ENCODE data around the gene SLC12A1.

Gene SLC12A1

GRCh38 chr15:48242015-48242414, 35.9 kb downstream of the SLC12A1 start:
- Histone ChIP-seq H3K9me3 (replicated peaks; ENCODE audit: insufficient read depth, low read length) (no peaks in the 10 kb centered on the region), H3K79me2 (ENCODE audit: low read length) (no peaks in the 10 kb centered on the region), H3K4me3 (ENCODE audit: low read length) (no peak overlapping the region), H3K27ac (ENCODE audit: low read length) (no peak overlapping the region), H3K27me3 (replicated peaks; ENCODE audit: insufficient read depth, low read length) (no peaks in the 10 kb centered on the region), H3K9ac (ENCODE audit: low read length) (no peak overlapping the region), H3K4me2 (ENCODE audit: low read depth, low read length) (no peak overlapping the region), H3K4me1 (ENCODE audit: low read length) (no peaks in the 10 kb centered on the region), H2AFZ (ENCODE audit: low read length) (no peak overlapping the region), H3F3A (ENCODE audit: insufficient read depth, low read length) (no peaks in the 10 kb centered on the region), H3K9me2 (replicated peaks; ENCODE audit: insufficient read depth, low read length) (no peaks in the 10 kb centered on the region), H3K36me3 (replicated peaks; ENCODE audit: insufficient read depth, low read length) (no peaks in the 10 kb centered on the region), H4K20me1 (ENCODE audit: insufficient read depth, low read length) (no peaks in the 10 kb centered on the region)
- DNase-seq, result no peak
- TF ChIP-seq EZH2 (optimal IDR thresholded peaks at IDR 0.05; ENCODE audit: low read depth, low read length) (no peak), CTCF (IDR thresholded peaks at IDR 0.05; ENCODE audit: low read length) (no peak), EZH2phosphoT487 (IDR thresholded peaks at IDR 0.05; ENCODE audit: low read length) (no peak)

DNA sequence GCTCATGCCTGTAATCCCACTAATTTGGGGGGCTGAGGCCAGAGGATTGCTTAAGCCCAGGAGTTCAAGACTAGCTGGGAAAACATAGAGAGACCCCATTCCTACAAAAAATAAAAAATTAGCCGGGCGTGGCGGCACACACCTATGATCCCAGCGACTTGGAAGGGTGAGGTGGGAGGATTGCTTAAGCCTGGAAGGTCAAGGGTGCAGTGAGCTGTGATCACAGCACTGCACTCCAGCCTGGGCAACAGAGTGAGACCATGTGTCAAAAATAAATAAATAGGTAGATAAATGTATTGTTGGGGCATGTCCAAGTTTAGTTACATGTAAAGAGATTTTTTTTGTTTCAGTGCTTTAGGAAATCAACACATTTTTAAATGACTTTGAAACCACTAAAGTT, 36.4 kb downstream of the SLC12A1 start:
- Histone ChIP-seq H3K4me2 (ENCODE audit: low read depth, low read length) (no peak overlapping the region), H3K27ac (ENCODE audit: low read length) (no peak overlapping the region), H3K9ac (ENCODE audit: low read length) (no peak overlapping the region), H3K9me3 (replicated peaks; ENCODE audit: insufficient read depth, low read length) (no peaks in the 10 kb centered on the region), H3F3A (ENCODE audit: insufficient read depth, low read length) (no peaks in the 10 kb centered on the region), H3K4me3 (ENCODE audit: low read length) (no peak overlapping the region), H3K4me1 (ENCODE audit: low read length) (no peaks in the 10 kb centered on the region), H3K36me3 (replicated peaks; ENCODE audit: insufficient read depth, low read length) (no peaks in the 10 kb centered on the region), H3K27me3 (replicated peaks; ENCODE audit: insufficient read depth, low read length) (no peaks in the 10 kb centered on the region), H2AFZ (ENCODE audit: low read length) (no peak overlapping the region), H4K20me1 (ENCODE audit: insufficient read depth, low read length) (no peaks in the 10 kb centered on the region), H3K79me2 (ENCODE audit: low read length) (no peaks in the 10 kb centered on the region), H3K9me2 (replicated peaks; ENCODE audit: insufficient read depth, low read length) (no peaks in the 10 kb centered on the region)
- TF ChIP-seq EZH2 (optimal IDR thresholded peaks at IDR 0.05; ENCODE audit: low read depth, low read length), result no peak
- DNase-seq, result no peak

DNA sequence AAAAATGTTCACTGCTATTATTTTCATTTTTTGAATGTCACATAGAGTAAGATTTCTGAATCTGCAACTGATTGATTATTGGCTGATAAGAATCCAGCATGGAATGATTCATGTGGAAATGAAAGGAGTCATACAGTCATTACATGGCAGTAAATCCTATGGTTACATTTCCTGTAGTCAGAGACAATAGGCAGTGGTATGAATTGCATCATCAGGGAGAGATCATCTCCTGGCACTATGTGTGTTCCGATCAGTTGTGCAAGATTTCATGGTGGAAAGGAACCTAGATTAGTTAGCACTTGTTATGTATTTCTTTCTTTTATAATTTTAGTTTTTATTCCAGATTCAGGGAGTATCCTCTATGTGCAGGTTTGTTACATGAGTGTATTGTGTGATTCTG, 38.8 kb downstream of the SLC12A1 start:
- Histone ChIP-seq H3K4me2 (ENCODE audit: low read depth, low read length) (no peak overlapping the region), H3K9ac (ENCODE audit: low read length) (no peak overlapping the region), H3K27me3 (replicated peaks; ENCODE audit: insufficient read depth, low read length) (no peaks in the 10 kb centered on the region), H4K20me1 (ENCODE audit: insufficient read depth, low read length) (no peaks in the 10 kb centered on the region), H3K79me2 (ENCODE audit: low read length) (no peaks in the 10 kb centered on the region), H3K27ac (ENCODE audit: low read length) (no peak overlapping the region), H3F3A (ENCODE audit: insufficient read depth, low read length) (no peaks in the 10 kb centered on the region), H3K9me2 (replicated peaks; ENCODE audit: insufficient read depth, low read length) (no peaks in the 10 kb centered on the region), H3K36me3 (replicated peaks; ENCODE audit: insufficient read depth, low read length) (no peaks in the 10 kb centered on the region), H3K4me1 (ENCODE audit: low read length) (no peaks in the 10 kb centered on the region), H3K4me3 (ENCODE audit: low read length) (no peak overlapping the region), H2AFZ (ENCODE audit: low read length) (no peak overlapping the region), H3K9me3 (replicated peaks; ENCODE audit: insufficient read depth, low read length) (no peaks in the 10 kb centered on the region)
- DNase-seq, result no peak
- TF ChIP-seq CTCF (IDR thresholded peaks at IDR 0.05; ENCODE audit: low read length) (no peak), EZH2 (optimal IDR thresholded peaks at IDR 0.05; ENCODE audit: low read depth, low read length) (no peak), EZH2phosphoT487 (IDR thresholded peaks at IDR 0.05; ENCODE audit: low read length) (no peak)

DNA sequence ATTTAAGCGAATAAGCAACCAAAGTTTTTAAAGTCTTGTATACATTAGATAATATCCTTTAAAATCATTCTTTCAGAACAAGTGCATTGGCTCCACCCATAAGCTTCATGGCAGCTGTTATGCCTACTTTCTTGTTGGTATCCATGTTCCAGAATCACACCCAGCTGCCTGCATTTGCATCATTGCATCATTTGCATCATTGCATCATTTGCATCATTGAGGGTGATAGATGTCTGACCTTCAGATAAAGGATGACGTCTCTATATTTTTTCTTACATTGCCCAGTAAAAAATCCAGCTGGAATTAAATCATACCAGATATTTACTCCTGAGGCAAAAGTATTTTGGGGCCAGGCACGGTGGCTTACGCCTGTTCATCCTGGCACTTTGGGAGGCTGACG, 42.3 kb downstream of the SLC12A1 start:
- H3K79me2 ChIP-seq (ENCODE audit: low read length), result no peaks in the 10 kb centered on the region
- no peak overlapping the region for H3K9ac ChIP-seq (ENCODE audit: low read length)
- H3K27ac ChIP-seq (ENCODE audit: low read length), result no peak overlapping the region
- no peak overlapping the region for H2AFZ ChIP-seq (ENCODE audit: low read length)
- H3K4me2 ChIP-seq (ENCODE audit: low read depth, low read length), result no peak overlapping the region
- H3K27me3 ChIP-seq (replicated peaks; ENCODE audit: insufficient read depth, low read length), result no peaks in the 10 kb centered on the region
- H3K9me2 ChIP-seq (replicated peaks; ENCODE audit: insufficient read depth, low read length), result no peaks in the 10 kb centered on the region
- no peaks in the 10 kb centered on the region for H3K36me3 ChIP-seq (replicated peaks; ENCODE audit: insufficient read depth, low read length)
- no peaks in the 10 kb centered on the region for H3K4me1 ChIP-seq (ENCODE audit: low read length)
- no peaks in the 10 kb centered on the region for H4K20me1 ChIP-seq (ENCODE audit: insufficient read depth, low read length)
- DNase-seq, result no peak
- H3K9me3 ChIP-seq (replicated peaks; ENCODE audit: insufficient read depth, low read length), result no peaks in the 10 kb centered on the region
- H3F3A ChIP-seq (ENCODE audit: insufficient read depth, low read length), result no peaks in the 10 kb centered on the region
- TF ChIP-seq CTCF (IDR thresholded peaks at IDR 0.05; ENCODE audit: low read length) (no peak), EZH2phosphoT487 (IDR thresholded peaks at IDR 0.05; ENCODE audit: low read length) (no peak), EZH2 (optimal IDR thresholded peaks at IDR 0.05; ENCODE audit: low read depth, low read length) (no peak)
- H3K4me3 ChIP-seq (ENCODE audit: low read length), result no peak overlapping the region

Measured in MM.1S (cell line).